ENCODE data around the gene HPCA.
A peak's percentile ranks its signal among the peaks of the same experiment; 100 is the strongest.

Gene HPCA

DNA sequence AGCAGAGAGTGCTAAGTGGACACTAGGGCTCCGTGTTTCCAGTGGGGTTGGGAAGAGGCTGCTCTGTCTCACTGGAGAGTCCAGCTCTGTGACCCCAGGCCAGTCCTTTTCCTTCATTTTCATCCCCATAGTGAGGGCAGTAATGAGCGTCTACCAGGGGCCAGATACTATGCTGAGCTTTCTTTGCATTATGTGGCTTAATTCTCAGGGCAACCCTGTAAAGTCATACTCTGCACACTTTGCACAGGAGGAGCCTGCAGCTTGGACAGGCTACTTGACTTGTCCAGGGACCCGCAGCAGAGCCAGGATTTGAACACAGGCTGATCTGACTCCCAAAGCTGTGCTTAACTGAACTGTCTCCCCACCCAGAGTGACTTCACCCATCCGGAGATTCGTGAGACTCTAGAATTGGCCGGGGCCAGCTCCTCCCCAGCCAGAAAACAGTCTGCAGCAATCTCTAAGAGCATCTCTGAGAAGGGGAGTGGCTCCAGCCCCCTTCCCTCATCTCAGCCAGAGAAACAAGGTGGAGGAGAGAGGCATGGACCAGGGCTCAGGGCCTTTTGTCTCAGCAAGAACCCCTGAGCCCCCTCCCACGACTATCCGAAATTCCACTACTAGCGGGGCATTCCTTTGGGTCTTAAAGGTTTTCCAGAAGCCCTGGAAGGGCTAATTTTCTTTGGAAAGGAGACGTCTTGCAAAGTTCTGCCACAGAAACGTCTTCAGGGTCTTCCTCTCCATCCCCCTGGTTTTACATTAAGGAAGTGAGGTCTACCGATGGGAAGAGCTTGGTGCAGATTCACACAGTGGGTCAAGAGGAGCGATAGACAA, 14.7 kb upstream of the HPCA start:
- no peak for DNase-seq

GRCh38 chr1:32872192-32872460, 14.2 kb upstream of the HPCA start:
- DNase-seq: no peak

DNA sequence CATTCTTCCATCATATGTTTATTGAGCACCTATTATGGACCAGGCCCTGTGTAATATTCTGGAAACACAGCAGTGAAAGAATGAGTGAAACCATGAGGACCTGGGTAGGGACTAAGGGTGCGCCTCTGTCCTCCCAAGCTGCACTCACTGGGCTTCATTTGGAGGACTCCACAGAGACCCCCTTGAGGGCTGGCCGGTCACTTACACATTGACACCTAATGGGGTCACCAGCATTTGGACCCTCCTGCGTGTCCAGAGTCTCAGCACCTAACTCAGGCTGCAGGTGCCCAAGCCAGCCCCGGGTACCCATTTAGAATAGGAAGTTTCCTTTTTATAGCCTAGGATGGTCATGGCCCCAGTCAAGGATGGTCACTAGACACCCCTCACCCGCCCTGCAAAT, 12.8 kb upstream of the HPCA start:
- DNase-seq: no peak

DNA sequence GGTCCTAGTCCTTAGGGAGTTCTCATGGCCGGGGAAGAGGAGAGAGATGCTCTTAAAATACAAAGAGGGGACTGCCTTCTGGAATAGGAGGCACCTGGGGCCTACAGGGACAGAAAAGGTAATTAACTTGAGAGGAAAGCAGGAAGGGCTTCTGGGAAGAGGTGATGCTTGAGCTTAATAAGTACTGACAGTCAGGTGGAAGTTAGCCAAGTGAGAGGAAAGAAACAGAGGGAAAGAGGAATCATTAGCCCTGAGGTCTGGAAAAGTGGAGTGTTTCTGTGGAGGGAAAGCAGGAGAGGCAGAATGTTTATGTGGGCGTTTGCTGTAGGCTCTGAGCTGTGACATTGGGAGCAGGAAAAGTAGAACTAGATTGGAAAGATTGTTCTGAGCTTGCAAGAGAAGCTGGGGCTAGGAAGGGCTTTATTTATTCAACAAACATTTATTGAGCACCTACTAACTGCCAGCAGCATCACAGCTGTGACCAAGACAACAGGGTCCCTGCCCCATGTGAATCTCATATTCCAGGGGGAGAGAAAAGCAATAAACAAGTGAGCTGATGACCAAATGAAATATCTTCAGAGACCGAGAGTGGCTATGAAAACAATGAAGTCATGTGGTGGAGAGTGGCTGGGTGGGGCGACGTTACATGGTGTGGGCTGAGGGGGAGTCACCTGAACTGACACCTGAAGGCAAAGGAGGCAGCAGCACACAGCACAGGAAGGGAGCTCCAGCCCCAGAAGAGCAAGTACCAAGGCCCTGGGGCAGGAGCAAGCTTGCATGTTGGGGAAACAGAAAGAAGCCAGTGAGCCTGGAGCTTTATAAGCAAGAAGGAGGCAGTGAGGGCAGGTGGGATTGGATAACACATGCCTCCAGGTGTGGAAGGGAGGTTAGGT, 11.2 kb upstream of the HPCA start:
- no peak for DNase-seq

DNA sequence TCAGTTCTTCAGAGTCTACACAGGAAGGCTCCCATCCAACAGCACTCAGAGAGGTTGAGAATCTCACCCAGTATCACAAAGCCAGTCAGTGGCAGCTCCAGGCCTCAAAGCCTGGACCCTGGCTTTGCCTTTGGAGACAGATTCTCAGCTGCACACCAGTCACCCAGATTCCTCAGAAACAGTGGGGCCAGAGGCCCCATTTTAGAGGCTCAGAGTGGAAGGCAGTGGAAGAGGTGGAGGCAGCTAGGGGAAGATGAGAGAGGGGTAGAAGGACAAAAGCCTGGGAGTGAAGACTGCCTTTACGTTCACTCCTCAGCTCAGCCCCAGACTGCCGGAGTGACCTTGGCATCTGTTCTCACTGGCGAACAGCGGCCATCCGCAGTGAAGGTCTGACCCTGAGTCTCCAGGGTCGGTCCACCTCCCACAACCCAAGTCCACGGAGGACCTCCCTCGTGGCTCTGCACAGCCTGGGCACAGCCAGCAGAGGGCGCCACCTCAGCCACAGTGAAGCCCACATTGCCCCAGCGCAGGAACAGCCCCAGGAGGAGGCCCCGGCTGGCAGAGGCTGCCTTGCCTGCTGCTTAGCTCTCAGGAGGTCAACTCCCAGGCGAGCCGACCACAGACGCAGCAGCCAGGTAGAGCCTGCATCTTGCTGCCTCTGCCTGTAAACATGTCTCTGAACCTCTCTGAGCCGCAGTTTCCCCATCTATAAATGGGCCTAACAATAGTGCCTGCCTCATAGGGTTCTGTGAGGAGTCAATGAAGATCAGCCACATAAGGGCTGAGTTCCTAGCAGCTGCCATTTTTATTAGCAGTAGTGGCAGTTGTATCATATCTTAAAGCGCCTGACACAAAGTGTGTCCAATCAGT, 9.7 kb upstream of the HPCA start:
- DNase-seq: peak; percentile 53

GRCh38 chr1:32877211-32878110, 8.8 kb upstream of the HPCA start:
- DNase-seq: no peak

DNA sequence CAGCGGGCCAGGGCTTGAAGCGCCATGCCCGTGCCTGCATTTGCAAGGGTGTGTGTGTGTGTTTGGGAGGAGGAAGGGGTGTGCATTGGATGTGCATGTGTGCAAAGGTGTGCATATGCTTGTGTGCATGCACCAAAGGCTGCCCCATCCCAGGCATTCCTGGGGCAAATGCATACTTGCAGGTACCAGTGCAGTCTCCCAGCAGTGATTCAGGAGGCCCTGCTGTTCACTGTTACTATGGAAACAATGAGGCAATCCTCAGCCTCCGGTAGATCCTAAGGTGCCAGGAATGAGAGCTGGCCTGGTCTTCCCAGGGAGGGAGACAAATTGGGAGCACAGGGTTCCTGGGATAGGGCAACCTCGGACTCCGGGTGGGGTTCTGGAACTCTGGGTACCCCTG, 8.1 kb upstream of the HPCA start:
- DNase-seq: no peak

DNA sequence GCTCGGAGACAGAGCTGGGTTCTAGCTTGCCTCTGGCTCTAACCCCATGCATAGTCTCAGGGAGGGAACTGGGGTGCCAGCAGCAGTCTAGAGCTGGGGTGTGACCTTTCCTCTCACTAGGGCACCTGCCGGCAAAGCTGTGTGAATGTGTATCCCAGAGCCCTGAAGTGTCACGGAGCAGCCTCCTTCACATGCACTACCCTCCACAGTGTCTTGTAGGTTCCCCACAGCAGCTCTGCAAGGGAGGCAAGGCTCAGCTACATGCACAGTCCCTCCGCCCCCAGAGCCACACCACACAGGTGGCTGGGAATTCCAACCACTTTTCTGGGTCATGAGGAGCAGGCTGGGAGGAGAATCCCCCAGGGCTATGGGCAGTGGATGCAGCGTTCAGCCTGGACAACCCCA, 7.7 kb upstream of the HPCA start:
- DNase-seq: no peak

DNA sequence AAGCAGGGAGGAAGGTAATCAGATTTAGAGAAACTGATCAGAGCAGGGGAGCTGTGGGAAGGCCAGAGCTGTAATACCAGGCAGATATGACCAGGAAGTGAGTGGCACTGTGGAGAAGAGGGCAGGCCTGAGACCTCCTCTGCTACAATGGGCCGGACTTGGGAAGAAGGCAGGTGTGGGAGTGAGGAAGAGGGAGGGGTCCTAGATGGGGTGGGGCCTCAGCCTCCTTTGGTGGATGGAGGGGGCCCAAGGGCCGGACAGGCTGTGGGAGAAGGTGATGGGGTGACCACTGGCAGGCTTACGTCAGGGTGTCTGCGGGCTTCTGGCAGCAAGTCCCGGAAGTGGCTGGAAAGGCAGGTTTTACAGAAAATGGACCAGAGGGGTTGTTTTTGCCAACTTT, 5.0 kb upstream of the HPCA start:
- DNase-seq: no peak

DNA sequence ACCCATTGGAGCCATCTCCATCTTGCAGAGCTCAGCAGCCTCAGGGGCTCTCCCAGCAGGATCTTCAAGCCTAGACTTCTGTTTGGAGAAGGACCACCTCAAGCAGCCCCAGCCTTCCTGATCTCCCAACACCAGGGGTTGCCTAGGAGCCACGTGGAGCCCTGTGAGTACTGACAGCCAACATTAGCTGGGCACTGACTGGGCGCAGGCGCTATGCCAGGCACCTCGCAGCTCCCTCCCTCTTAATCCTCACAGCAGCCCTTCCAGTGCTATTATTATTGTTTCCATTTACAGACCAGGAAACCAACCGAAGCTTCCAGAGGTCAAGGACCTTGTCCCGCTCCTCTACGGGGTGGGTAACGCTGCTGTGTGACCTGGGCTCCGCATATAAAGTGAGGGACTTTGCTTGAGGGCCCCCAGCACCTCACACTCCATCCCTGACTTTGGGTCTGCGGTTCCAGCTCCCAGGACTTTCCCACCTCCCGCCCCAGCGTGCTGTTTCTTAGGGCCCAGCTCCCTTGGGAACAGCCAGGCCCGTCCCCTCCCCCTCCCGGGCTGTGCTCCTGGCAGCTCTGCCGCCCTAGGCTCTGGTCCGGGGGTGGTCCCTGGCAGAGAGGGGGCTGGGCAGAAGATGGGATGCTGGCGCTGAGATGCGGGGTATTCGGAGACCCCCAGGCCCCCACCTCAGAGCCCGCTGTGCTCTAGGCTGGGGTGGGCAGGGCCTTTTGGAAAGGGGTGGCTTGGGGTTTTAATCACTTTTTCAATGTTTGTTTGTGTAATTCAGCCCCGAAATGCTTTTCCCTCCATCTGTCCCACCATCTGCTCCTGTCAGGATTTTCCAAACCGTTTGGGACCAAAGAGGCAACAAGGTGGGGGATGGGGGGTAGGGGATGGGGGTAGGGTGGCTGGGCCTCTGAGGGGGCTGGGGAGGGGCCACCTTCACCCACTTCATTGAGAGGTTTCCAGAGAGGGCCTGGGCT, 4.1 kb upstream of the HPCA start:
- no peak for DNase-seq

DNA sequence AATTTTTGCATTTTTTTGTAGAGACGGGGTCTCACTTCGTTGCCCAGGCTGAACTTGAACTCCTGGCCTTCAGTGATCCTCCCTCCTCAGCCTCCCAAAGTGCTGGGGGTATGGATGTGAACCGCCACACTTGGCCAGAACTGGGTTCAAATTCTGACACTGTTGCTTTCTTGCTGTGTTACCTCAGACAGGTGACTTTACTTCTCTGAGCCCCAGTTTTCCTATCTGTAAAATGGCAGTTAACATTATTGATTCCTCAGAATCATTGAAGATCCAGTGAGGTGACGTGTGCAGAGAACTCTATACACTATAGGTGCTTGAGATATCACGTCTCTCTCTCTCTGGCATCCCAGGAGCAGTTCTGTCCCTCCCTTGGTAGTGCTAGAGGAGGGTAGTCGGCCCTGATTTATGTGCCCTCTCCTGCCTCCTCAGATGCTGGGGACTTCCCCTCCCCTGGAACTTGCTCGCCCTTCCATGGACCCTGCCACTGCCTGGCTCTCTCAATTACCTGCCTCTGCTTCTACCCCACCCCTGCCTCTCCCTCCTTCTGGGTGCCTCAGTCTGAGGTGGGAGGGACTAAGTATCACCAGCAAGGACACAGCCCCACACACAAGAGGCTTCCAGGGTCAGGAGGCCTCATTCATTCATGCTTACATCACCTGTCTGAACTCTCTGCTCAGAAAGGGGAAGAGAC, 2.8 kb upstream of the HPCA start:
- no peak for DNase-seq

- DNase-seq: no peak
Measured at GRCh38 chr1:32884032-32884372, 2.3 kb upstream of the HPCA start.

DNA sequence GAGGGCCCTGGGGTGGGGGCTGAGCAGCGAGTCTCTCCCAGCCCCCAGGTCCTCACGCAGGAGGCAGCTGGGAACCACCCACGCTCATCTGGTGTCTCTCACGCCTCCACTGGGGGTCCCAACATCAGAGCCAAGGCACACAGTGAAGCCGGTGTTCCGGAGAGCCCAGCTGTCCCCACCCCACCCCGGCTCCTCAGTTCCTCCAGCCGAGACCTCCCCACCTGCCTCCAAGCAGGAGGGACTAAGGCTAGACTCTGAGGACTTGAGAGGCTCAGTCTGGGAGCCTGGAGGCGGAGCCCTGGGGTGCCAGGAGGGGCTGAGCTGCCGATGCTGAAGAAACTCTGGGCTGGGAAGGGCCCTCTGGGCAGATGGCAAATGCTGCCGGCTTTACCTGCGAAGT, 1.6 kb upstream of the HPCA start:
- no peak for DNase-seq

- no peak for DNase-seq
Measured at GRCh38 chr1:32885676-32886003, 651 bp upstream of the HPCA start.

DNA sequence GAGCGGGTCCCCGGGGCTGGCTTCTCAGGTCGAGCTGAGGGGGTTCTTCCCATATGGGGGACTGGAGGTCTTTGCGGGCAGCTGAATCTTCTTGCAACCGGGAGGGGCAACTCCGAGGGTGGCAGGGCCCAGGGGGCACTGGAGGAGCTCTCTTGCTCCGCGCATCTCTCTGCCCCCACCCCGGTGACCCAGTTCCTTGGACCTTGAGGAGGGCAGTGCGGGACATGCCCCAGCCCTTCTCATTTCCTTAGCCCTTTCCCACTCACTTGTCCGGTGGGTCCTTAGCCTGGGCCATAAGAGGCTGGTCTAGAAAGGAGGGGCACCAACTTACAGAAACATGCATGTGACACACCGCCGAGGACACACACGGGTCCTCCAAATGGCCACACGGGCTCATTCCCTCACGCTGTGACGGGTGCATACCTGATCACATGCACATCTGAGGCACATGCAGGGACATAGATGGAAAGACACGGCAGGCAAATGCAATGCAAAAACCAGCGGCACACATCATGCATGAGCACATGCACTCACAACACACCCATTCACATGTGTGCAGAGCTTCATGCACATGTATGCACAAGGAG, 630 bp downstream of the HPCA start:
- DNase-seq: no peak

DNA sequence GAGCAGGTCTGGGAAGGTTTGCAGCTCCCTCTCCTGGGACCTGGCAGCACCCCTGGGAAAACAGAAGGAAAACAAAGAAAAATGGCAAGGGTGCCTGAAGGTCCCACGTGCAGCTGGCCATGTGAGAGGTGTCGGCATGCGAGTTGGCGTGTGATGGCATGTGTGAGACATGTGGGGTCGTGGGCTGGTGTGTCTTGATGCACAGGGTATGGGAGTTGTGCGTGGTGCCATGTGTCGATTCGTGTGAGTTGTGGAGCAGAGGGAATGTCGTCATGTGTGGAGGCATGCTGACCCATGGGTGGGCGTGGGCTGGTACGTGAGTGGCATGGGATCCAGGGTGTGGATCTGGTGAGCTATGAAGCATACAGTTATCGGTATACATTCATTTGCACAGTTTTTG, 1.3 kb downstream of the HPCA start:
- no peak for DNase-seq

DNA sequence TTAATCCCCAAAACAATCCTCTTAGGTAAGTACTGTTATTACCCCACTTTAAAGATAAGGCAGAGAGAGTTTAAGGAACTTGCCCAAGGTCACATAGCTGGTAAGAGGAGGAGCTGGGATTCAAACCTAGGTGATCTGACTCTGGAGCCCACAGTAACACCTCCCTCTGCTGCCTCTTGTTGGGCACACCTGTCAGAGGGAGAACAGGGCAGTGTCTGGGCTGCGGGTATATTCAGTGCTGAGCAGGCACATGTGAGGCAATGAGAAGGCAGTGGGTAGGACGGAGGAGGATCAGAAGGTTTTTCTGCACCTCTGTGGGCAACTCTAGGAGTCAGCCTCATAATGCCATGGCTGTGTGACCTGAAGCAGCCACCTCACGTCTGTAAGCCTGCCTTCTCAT, 1.8 kb downstream of the HPCA start:
- no peak for DNase-seq

- DNase-seq: no peak
Measured at GRCh38 chr1:32888677-32889420, 2.6 kb downstream of the HPCA start.

DNA sequence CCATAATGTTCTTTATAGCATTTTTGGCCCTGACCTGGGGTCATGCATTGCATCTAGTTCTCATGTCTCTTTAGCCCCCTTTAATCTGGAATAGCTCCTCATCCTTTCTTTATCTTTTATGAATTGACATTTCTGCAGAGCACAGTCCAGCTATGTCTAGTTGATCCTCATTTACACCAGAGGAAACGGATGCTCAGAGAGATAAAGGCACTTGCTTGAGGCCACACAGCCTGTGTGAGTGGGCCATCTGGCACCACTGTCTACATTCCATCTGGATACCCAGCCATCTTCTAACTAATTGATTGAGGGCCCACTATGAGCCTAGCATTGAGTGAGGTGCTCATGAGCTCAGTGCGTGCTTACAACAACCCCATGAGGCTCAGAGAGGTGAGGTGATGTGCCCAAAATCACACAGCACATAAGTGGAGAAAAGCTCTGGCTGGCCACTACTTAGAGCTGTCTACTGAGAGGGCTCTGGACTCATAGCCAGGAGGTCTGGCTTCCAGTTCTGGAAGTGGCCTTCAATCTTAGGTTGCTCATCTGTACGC, 3.5 kb downstream of the HPCA start:
- no peak for DNase-seq

Measured in GDM1 (cell line).